Activated CD8-positive, alpha-beta memory T cell treated with anti-CD3 and anti-CD28 coated beads, Interleukin-2, amount 50 U/mL, for 24 hours (primary cell): Measurements from ENCODE around the gene DCANP1.

Experiments used
- DNase-seq: peaks from one replicate; pipeline ENCODE4 v3.0.0-alpha.2; 2020; ENCODE audit errors: extremely low read depth

Gene DCANP1

GRCh38 chr5:135480511-135480910, 33.4 kb upstream of the DCANP1 start:
- DNase-seq, result no peak

DNA sequence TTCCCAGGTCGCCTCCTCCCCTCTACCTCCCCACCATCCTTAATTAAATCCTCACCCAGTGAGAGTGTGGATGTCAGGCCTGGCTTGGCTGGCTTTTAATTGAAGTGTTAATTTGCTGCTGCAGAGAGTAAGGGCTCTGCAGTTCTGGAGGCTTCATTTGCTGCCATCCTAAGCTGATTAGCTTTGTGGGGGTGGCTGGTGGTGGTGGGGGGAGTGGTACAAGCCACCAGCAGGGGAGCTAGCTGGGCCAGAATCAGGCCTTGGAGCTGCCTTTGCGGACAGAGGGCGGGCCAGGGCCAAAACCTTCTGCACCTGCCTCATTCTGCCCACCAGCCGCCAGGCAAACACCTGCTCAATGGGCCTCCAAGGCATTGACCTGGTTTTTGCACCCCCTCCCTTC, 31.8 kb upstream of the DCANP1 start:
- DNase-seq, result no peak

- DNase-seq, result no peak
These were observed 30.5 kb upstream of the DCANP1 start for GRCh38 chr5:135477613-135478066.

- DNase-seq, result no peak
These were observed 29.8 kb upstream of the DCANP1 start for GRCh38 chr5:135476615-135477581.

GRCh38 chr5:135473956-135474670, 27.0 kb upstream of the DCANP1 start:
- DNase-seq, result no peak

DNA sequence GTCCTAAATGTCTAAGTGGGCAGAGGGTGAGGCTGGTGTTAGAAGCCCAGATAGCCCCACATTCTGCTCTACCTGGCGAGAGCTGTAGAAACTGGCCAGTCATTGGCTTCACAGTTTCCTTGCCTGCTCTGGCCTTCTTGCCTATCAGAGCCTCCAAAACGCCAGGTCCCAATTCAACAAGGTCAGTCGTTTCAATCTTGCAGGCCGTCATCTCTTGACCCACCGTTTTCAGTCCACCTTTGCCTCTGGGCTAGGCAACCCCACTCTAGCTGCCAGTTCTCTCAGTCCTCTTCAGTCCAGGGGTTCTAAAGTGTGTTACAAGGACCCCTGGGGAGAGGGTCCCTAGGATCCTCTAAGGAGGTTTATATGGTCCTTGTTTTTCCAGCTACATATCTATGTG, 25.0 kb upstream of the DCANP1 start:
- DNase-seq, result no peak

GRCh38 chr5:135471726-135472125, 24.6 kb upstream of the DCANP1 start:
- no peak for DNase-seq

GRCh38 chr5:135469911-135470310, 22.8 kb upstream of the DCANP1 start:
- no peak for DNase-seq

- DNase-seq, result no peak
These were observed 21.4 kb upstream of the DCANP1 start for GRCh38 chr5:135468541-135468940.

- no peak for DNase-seq
These were observed 20.8 kb upstream of the DCANP1 start for GRCh38 chr5:135467871-135468485.

GRCh38 chr5:135467051-135467625, 20.0 kb upstream of the DCANP1 start:
- DNase-seq, result no peak

- DNase-seq, result peak; percentile 47
These were observed 19.3 kb upstream of the DCANP1 start for GRCh38 chr5:135466178-135467050.

- DNase-seq, result no peak
These were observed 18.4 kb upstream of the DCANP1 start for GRCh38 chr5:135465391-135466122.

DNA sequence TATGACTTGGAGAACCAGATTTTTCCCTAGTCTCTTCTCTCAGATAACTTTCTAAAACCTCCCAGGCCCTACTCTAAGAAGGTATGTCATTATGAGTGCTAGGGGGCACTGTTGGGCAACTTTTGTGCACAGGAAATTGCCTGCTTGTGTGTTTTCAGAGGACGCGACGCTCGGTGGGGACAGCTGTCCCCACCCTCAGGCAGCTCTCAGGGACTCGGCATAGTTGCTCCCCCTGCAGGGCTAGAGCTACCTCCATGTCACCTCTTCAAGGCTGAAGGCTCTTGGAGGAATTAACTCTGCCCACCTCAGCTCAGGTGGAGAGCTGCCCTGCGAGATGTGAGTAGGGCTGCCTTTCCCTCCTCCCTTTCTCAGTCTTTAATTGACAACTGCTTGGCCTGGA, 15.2 kb upstream of the DCANP1 start:
- no peak for DNase-seq

GRCh38 chr5:135461481-135462151, 14.5 kb upstream of the DCANP1 start:
- no peak for DNase-seq

GRCh38 chr5:135460246-135461033, 13.3 kb upstream of the DCANP1 start:
- no peak for DNase-seq

- no peak for DNase-seq
These were observed 11.8 kb upstream of the DCANP1 start for GRCh38 chr5:135458921-135459331.

DNA sequence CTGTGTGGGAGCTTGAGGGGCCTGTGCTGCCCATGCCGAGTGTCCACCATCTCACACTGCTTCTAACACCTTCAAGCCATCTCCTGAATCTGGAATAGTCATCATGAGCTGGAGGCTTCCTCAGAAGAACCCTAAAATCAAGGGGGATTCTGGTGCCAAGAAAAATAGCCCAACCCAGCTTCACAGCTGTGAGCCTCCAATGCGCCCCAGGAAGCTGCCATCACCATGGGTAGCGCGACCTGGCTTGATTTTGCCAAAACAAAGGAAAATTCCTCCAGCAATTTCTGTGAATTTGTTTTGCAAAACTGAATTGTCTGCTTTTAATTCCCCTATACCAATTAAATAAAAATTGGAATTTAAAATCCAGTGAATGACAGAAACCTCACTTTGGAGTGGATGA, 11.2 kb upstream of the DCANP1 start:
- no peak for DNase-seq
